Stimulated activated CD8-positive, alpha-beta memory T cell treated with anti-CD3 and anti-CD28 coated beads, Interleukin-12 subunit alpha, Interleukin-12 subunit beta, amount 100 ng/mL, for 24 hours (primary cell): ENCODE results near the gene FADD.
A peak's percentile ranks its signal among the peaks of the same experiment; 100 is the strongest.
"Not testable (repeated sequence)": the region's sequence is repeated elsewhere in the genome, so short reads cannot be mapped to it uniquely, and the experiment has no call there.

ENCODE experiments used
- DNase-seq: peaks from one replicate; pipeline ENCODE4 v3.0.0-alpha.2; 2020; ENCODE audit errors: extremely low read depth

FADD gene

GRCh38 chr11:70180906-70181305 is 22.2 kb upstream of the FADD start:
- DNase-seq = no peak

- no peak for DNase-seq
Measured at GRCh38 chr11:70182266-70182665, 20.8 kb upstream of the FADD start.

- no peak for DNase-seq
Measured at GRCh38 chr11:70183032-70183431, 20.1 kb upstream of the FADD start.

- no peak for DNase-seq
Measured at GRCh38 chr11:70183483-70184176, 19.5 kb upstream of the FADD start.

GRCh38 chr11:70184396-70184795 is 18.7 kb upstream of the FADD start:
- no peak for DNase-seq

- no peak for DNase-seq
Measured at GRCh38 chr11:70185348-70186055, 17.6 kb upstream of the FADD start.

- DNase-seq = no peak
Measured at GRCh38 chr11:70186420-70186819, 16.7 kb upstream of the FADD start.

GRCh38 chr11:70186936-70187335 is 16.2 kb upstream of the FADD start:
- DNase-seq = no peak

- DNase-seq = no peak
Measured at GRCh38 chr11:70187771-70188170, 15.3 kb upstream of the FADD start.

GRCh38 chr11:70189622-70190021 is 13.5 kb upstream of the FADD start:
- no peak for DNase-seq

- no peak for DNase-seq
Measured at GRCh38 chr11:70191495-70192140, 11.5 kb upstream of the FADD start.

- no peak for DNase-seq
Measured at GRCh38 chr11:70192666-70193410, 10.3 kb upstream of the FADD start.

GRCh38 chr11:70193411-70194292 is 9.4 kb upstream of the FADD start:
- DNase-seq = no peak

- DNase-seq = no peak
Measured at GRCh38 chr11:70194792-70195791, 8.0 kb upstream of the FADD start.

- no peak for DNase-seq
Measured at GRCh38 chr11:70200212-70200844, 2.8 kb upstream of the FADD start.

GRCh38 chr11:70201047-70201446 is 2.0 kb upstream of the FADD start:
- not testable (repeated sequence) for DNase-seq

- DNase-seq = no peak
Measured at GRCh38 chr11:70201882-70202861, 924 bp upstream of the FADD start.

- peak; percentile 82 for DNase-seq
Measured at GRCh38 chr11:70203751-70204465, 812 bp downstream of the FADD start.
